GM12878 (cell line): ENCODE measurements around the gene LTBP3.

ENCODE experiments used
- EZH2 ChIP-seq: IDR thresholded peaks from 2 replicates; pipeline ENCODE4 v1.6.1; 2012; ENCODE audit warnings: low read depth, mild to moderate bottlenecking, control low read depth, inconsistent platforms, low read length, borderline replicate concordance; ENCODE audit not compliant: control insufficient read depth
- HDAC6 ChIP-seq: fragments of 200-600 bp; sonication (generic); IDR thresholded peaks from one replicate; pipeline ENCODE4 v1.8.0; 2017; ENCODE audit warnings: antibody characterized with exemption; ENCODE audit not compliant: unreplicated experiment
- JUND ChIP-seq: IDR thresholded peaks from 2 replicates; pipeline ENCODE4 v1.6.1; 2012; ENCODE audit warnings: low read depth, mild to moderate bottlenecking, low read length, improper control_type of control experiment, moderate library complexity
- LARP7 ChIP-seq: fragments of 450-650 bp; IDR thresholded peaks from 2 replicates; pipeline ENCODE4 v1.6.1; 2017; ENCODE audit warnings: mild to moderate bottlenecking
- SMC3 ChIP-seq: IDR thresholded peaks from 2 replicates; pipeline ENCODE4 v1.6.1; 2011; ENCODE audit warnings: low read length, improper control_type of control experiment, borderline replicate concordance
- TF ChIP-seq, protein P1 (sequence below), 3 experiments: IDR thresholded peaks in 2 of 3; conservative IDR thresholded peaks in 1 of 3; 2 replicates each; pipeline ENCODE4 v1.5.1; 2011; ENCODE audit warnings: low read depth in 3 of 3, low read length in 3 of 3, mild to moderate bottlenecking in 3 of 3, control low read depth in 2 of 3, moderate library complexity in 2 of 3, inconsistent platforms in 1 of 3, mixed read lengths in 1 of 3; ENCODE audit not compliant: control insufficient read depth in 2 of 3, insufficient read depth in 1 of 3; ENCODE audit errors: extremely low read depth in 1 of 3
- TF ChIP-seq, protein P2 (sequence below): IDR thresholded peaks from 2 replicates; pipeline ENCODE4 v1.6.1; 2012; ENCODE audit warnings: low read depth, low read length, improper control_type of control experiment
- TF ChIP-seq, protein P3 (sequence below): fragments of 450-650 bp; IDR thresholded peaks from 2 replicates; pipeline ENCODE4 v1.6.1; 2016; ENCODE audit warnings: mild to moderate bottlenecking, moderate library complexity, borderline replicate concordance

DNA sequence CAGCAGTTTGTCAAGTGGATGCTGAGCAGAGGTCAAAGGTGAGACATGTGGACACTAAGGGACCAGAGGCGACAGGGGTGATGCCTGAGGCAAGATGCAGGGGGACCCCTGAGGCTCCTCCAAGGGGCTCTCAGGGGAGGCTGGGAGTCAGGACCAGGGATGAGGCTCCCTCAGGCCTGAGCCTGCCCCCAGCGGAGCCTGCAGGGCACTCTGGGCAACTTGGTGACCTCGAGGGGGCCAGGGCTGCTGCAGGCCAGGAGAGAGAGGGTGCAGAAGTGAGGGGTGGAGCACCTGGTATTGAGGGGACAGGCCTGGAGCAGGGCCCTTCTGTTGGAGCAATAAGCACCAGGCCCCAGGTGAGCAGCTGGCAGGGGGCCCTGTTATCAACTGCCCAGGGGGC is 23.8 kb upstream of the LTBP3 start:
- TF ChIP-seq SMC3 (no peak), LARP7 (no peak), EZH2 (no peak), HDAC6 (no peak), JUND (no peak)
- TF ChIP-seq, protein P1, sequence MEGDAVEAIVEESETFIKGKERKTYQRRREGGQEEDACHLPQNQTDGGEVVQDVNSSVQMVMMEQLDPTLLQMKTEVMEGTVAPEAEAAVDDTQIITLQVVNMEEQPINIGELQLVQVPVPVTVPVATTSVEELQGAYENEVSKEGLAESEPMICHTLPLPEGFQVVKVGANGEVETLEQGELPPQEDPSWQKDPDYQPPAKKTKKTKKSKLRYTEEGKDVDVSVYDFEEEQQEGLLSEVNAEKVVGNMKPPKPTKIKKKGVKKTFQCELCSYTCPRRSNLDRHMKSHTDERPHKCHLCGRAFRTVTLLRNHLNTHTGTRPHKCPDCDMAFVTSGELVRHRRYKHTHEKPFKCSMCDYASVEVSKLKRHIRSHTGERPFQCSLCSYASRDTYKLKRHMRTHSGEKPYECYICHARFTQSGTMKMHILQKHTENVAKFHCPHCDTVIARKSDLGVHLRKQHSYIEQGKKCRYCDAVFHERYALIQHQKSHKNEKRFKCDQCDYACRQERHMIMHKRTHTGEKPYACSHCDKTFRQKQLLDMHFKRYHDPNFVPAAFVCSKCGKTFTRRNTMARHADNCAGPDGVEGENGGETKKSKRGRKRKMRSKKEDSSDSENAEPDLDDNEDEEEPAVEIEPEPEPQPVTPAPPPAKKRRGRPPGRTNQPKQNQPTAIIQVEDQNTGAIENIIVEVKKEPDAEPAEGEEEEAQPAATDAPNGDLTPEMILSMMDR (IDR thresholded peaks at IDR 0.05 in 2 of 3, conservative IDR thresholded peaks at IDR 0.05 in 1 of 3; ENCODE audit: control insufficient read depth in 2 of 3, extremely low read depth in 1 of 3, insufficient read depth in 1 of 3, low read depth in 3 of 3, low read length in 3 of 3), result no peak
- TF ChIP-seq, protein P2, sequence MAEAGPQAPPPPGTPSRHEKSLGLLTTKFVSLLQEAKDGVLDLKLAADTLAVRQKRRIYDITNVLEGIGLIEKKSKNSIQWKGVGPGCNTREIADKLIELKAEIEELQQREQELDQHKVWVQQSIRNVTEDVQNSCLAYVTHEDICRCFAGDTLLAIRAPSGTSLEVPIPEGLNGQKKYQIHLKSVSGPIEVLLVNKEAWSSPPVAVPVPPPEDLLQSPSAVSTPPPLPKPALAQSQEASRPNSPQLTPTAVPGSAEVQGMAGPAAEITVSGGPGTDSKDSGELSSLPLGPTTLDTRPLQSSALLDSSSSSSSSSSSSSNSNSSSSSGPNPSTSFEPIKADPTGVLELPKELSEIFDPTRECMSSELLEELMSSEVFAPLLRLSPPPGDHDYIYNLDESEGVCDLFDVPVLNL, result no peak
- TF ChIP-seq, protein P3, sequence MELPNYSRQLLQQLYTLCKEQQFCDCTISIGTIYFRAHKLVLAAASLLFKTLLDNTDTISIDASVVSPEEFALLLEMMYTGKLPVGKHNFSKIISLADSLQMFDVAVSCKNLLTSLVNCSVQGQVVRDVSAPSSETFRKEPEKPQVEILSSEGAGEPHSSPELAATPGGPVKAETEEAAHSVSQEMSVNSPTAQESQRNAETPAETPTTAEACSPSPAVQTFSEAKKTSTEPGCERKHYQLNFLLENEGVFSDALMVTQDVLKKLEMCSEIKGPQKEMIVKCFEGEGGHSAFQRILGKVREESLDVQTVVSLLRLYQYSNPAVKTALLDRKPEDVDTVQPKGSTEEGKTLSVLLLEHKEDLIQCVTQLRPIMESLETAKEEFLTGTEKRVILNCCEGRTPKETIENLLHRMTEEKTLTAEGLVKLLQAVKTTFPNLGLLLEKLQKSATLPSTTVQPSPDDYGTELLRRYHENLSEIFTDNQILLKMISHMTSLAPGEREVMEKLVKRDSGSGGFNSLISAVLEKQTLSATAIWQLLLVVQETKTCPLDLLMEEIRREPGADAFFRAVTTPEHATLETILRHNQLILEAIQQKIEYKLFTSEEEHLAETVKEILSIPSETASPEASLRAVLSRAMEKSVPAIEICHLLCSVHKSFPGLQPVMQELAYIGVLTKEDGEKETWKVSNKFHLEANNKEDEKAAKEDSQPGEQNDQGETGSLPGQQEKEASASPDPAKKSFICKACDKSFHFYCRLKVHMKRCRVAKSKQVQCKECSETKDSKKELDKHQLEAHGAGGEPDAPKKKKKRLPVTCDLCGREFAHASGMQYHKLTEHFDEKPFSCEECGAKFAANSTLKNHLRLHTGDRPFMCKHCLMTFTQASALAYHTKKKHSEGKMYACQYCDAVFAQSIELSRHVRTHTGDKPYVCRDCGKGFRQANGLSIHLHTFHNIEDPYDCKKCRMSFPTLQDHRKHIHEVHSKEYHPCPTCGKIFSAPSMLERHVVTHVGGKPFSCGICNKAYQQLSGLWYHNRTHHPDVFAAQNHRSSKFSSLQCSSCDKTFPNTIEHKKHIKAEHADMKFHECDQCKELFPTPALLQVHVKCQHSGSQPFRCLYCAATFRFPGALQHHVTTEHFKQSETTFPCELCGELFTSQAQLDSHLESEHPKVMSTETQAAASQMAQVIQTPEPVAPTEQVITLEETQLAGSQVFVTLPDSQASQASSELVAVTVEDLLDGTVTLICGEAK, result no peak
